ENCODE results near the gene DCC.
"Not testable (repeated sequence)": the region's sequence is repeated elsewhere in the genome, so short reads cannot be mapped to it uniquely, and the experiment has no call there.

Gene DCC

GRCh38 chr18:53496028-53496427 lies 1156.0 kb downstream of the DCC start:
- Histone ChIP-seq H3K27me3 (ENCODE audit: control insufficient read depth, insufficient read depth, low read length) (no peaks in the 10 kb centered on the region), H2AFZ (no peak overlapping the region), H3K4me1 (no peaks in the 10 kb centered on the region), H3K79me2 (no peaks in the 10 kb centered on the region), H3K9me3 (ENCODE audit: control insufficient read depth, low read length) (no peaks in the 10 kb centered on the region), H3K27ac (no peak overlapping the region), H3K9ac (no peak overlapping the region), H3K4me3 (ENCODE audit: low read depth, low read length) (no peak overlapping the region), H3K36me3 (ENCODE audit: control insufficient read depth, insufficient read depth, low read length) (no peaks in the 10 kb centered on the region), H3K4me2 (ENCODE audit: low read length) (no peak overlapping the region)
- no peak for TF ChIP-seq CTCF (IDR thresholded peaks at IDR 0.05)

- Histone ChIP-seq H3K9me3 (ENCODE audit: control insufficient read depth, low read length) (no peaks in the 10 kb centered on the region), H3K36me3 (ENCODE audit: control insufficient read depth, insufficient read depth, low read length) (no peaks in the 10 kb centered on the region), H3K9ac (no peak overlapping the region), H3K4me2 (ENCODE audit: low read length) (no peak overlapping the region), H3K4me3 (ENCODE audit: low read depth, low read length) (no peak overlapping the region), H3K4me1 (no peaks in the 10 kb centered on the region), H3K79me2 (no peaks in the 10 kb centered on the region), H3K27me3 (ENCODE audit: control insufficient read depth, insufficient read depth, low read length) (no peaks in the 10 kb centered on the region), H3K27ac (no peak overlapping the region), H2AFZ (no peak overlapping the region)
- no peak for TF ChIP-seq CTCF (IDR thresholded peaks at IDR 0.05)
Measured at GRCh38 chr18:53503914-53504441, 1164.0 kb downstream of the DCC start.

- no peaks in the 10 kb centered on the region for H3K36me3 ChIP-seq (ENCODE audit: control insufficient read depth, insufficient read depth, low read length)
- H3K9me3 ChIP-seq (ENCODE audit: control insufficient read depth, low read length), result no peaks in the 10 kb centered on the region
- H3K4me2 ChIP-seq (ENCODE audit: low read length), result no peak overlapping the region
- H3K4me3 ChIP-seq (ENCODE audit: low read depth, low read length), result no peak overlapping the region
- H3K4me1 ChIP-seq, result no peaks in the 10 kb centered on the region
- no peak overlapping the region for H2AFZ ChIP-seq
- no peak overlapping the region for H3K9ac ChIP-seq
- H3K27me3 ChIP-seq (ENCODE audit: control insufficient read depth, insufficient read depth, low read length), result no peaks in the 10 kb centered on the region
- H3K79me2 ChIP-seq, result no peaks in the 10 kb centered on the region
- TF ChIP-seq CTCF (IDR thresholded peaks at IDR 0.05), result no peak
- no peak overlapping the region for H3K27ac ChIP-seq
Measured at GRCh38 chr18:53508529-53508928, 1168.5 kb downstream of the DCC start.

- H3K27ac ChIP-seq, result no peak overlapping the region
- H2AFZ ChIP-seq, result no peak overlapping the region
- no peaks in the 10 kb centered on the region for H3K36me3 ChIP-seq (ENCODE audit: control insufficient read depth, insufficient read depth, low read length)
- H3K9ac ChIP-seq, result no peak overlapping the region
- no peaks in the 10 kb centered on the region for H3K27me3 ChIP-seq (ENCODE audit: control insufficient read depth, insufficient read depth, low read length)
- no peak overlapping the region for H3K4me2 ChIP-seq (ENCODE audit: low read length)
- no peak overlapping the region for H3K4me3 ChIP-seq (ENCODE audit: low read depth, low read length)
- TF ChIP-seq CTCF (IDR thresholded peaks at IDR 0.05), result no peak
- H3K4me1 ChIP-seq, result no peaks in the 10 kb centered on the region
- H3K9me3 ChIP-seq (ENCODE audit: control insufficient read depth, low read length), result no peaks in the 10 kb centered on the region
- no peaks in the 10 kb centered on the region for H3K79me2 ChIP-seq
Measured at GRCh38 chr18:53509886-53510285, 1169.9 kb downstream of the DCC start.

- H3K36me3 ChIP-seq (ENCODE audit: control insufficient read depth, insufficient read depth, low read length), result not testable (repeated sequence)
Measured at GRCh38 chr18:53511725-53512124, 1171.7 kb downstream of the DCC start.

More at GRCh38 chr18:53511725-53512124, 1171.7 kb downstream of the DCC start:
- H3K4me3 ChIP-seq (ENCODE audit: low read depth, low read length); H3K27me3 ChIP-seq (ENCODE audit: control insufficient read depth, insufficient read depth, low read length); H3K9me3 ChIP-seq (ENCODE audit: control insufficient read depth, low read length); H3K4me2 ChIP-seq (ENCODE audit: low read length); H3K4me1 ChIP-seq; H3K9ac ChIP-seq; H3K27ac ChIP-seq; H2AFZ ChIP-seq; H3K79me2 ChIP-seq: not testable (repeated sequence)
